GDM1 (cell line): Measurements from ENCODE around the gene CHERP.
A peak's percentile ranks its signal among the peaks of the same experiment; 100 is the strongest.
"Not testable (repeated sequence)": the region's sequence is repeated elsewhere in the genome, so short reads cannot be mapped to it uniquely, and the experiment has no call there.

Experiments
- DNase-seq: peaks from one replicate; lab custom pipeline; 2025; lab: John Stamatoyannopoulos, UW

CHERP gene

DNA sequence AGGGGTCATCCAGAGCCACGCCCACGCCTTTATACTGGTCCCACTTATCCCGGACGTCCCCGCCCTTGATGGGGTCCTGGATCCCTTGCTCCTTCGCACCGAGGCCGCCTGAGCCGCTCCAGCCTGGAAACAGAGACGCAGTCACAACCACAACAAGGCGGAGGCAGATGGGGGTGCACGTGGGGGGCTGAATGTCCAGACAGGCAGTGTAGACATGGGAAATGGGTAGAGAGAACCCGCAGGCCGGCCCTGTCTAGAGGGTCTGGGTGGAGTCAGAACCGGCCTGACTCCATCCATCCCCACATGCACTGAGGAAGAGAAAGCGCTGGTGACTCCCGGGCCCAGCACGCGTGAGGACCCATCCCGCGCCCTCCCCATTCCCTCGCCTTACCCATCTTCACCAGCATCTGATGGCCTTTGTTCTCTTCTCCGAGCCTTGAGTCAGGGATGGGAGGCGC is 23.0 kb downstream of the CHERP start:
- no peak for DNase-seq

DNA sequence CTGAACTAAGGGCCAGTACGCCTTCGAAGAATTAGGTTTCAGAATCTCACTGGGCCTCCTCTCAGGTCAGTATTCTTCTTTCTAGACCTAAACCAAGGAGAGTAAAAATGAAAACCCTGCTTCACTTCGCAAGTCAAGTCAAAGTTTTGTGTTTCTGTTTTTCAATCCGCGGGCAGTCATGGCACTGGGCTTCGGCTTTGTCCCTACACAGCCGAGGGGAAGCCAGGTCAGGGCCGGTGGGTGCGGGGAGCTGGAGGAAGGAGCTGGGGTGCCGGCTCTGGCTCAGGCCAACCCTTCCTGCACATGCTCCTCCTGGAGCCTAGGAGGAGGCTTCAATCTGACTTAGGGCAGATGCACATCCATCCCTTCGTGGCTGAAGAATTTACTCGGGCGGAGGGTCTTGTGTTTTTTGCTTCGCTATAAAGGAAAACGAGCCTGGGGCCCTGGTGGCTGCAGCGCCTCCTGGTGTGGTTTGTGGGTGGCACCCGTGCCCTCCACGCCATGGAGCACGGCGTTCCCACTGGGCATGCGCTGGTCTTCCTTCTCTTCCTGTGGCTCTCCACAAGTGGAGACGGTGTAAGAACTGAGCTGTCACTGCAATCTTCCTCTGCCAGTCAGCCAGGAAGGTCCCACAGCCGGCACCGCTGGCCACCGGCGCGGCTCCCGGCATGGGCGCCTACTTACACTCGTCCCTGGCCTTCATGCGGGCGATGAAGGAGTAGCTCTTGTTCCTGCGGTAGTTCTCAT is 23.6 kb downstream of the CHERP start:
- no peak for DNase-seq

DNA sequence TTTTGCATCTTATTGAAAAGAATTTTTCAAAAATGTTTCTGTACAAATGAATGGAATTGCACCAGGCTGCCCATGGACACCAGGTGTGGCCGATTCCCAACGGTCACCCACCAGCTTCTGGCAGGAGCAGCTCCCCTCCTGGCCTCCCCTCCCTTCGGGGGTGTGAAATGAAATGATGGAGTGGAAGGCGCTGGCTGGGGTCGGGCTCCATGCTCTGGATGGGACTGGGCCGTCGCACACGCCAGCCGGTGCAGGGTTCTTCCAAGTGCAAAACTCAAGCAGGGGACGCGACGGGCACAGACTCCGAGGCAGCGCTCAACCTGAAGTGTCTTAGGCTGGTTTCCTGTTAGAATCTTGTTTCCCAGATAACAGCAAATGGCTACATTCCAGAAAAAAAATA is 24.2 kb downstream of the CHERP start:
- no peak for DNase-seq

DNA sequence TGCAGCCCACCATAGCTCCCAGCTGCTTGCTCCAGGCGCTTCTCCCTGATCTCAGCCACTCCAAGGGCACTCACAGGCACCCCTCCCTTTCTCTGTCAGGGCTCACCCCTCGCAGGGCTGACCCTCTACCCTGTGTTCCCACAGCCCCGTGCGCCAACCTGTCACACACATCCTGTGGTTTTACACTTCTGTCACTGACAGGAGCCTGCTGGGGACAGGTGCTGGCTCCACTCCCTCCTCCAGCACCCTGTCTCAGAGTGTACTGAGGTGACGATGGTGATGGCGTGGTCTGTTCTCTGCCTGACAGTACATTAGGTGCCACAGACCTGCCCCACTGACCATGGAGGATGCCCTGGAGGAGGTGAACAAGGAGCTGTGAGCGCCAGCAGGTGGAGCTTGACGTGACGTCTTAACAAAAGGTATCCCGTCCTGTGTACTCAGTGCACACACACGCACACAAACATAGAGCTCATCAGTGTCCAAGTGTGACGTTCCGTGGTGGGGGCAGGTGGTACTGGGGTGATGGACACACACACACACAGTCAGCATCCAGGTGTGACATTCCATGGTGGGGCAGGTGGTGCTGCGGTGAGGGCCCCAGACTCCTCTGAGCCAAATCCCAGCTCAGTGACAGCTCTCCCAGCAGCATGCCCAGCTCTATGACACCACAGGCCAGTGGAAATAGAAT is 25.2 kb downstream of the CHERP start:
- no peak for DNase-seq

DNA sequence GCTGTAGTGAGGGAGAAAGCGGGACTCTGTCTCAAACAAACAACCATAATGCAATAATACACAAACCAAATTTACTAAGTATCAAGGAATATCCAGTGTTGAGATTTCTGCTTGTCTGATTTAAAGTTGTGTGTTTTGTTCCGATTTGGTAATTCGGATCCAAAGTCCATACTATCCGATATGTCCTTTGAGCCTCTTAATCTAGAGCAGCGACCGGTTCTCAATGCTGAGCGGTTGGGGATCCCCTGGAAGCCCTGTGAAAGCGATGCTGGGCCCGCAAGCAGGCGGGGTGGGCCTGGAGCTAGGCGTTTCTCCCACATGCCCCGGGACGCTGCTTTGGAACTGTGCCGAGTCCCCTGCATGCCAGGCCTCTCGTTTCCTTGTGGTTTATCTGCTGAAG is 25.9 kb downstream of the CHERP start:
- no peak for DNase-seq

DNA sequence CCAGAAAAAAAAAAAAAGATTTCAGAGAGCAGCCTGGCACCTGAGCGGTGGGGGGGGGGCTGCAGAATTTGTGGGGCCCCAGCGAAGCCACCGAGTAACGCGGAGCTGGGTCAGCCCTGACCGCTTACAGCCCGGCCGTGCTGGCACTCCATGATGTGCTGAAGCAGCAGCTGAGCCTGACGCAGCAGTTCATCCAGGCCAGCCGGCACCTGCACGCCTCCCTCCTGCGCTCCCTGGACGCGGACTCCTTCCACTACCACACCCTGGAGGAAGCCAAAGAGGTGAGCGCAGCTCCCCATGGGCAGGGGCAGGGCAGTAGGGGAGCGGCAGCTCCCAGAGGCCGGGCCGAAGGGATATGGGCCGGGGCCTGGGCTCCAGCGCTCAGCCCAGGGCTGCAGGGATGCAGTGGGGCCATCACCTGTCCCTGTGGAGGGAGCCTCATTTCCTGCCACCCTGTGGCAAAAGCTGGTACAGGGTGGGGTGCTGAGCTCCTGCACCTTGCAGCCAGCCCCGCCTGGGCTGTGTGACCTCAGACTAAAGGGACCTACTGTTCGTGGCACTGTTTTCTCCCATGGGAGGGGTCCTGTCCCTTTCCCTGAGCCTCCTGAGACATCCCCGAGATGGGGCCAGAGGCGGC is 27.7 kb downstream of the CHERP start:
- DNase-seq: no peak

DNA sequence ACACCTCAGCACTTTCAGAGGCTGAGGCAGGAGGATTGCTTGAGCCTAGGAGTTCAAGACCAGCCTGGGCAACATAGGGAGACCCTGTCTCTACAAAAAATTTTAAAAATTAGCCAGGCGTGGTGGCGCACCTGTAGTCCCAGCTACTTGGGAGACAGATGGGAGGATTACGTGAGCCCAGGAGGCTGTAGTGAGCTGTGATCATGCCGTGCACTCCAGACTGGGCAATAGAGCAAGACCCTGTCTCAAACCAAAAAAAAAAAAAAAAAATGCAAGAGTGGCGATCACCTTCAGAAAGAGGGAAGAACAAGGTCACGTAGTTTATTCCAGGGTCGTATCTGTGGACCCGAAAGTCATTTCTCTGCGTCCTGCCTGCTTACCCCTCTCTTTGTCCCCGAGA is 29.6 kb downstream of the CHERP start:
- not testable (repeated sequence) for DNase-seq

DNA sequence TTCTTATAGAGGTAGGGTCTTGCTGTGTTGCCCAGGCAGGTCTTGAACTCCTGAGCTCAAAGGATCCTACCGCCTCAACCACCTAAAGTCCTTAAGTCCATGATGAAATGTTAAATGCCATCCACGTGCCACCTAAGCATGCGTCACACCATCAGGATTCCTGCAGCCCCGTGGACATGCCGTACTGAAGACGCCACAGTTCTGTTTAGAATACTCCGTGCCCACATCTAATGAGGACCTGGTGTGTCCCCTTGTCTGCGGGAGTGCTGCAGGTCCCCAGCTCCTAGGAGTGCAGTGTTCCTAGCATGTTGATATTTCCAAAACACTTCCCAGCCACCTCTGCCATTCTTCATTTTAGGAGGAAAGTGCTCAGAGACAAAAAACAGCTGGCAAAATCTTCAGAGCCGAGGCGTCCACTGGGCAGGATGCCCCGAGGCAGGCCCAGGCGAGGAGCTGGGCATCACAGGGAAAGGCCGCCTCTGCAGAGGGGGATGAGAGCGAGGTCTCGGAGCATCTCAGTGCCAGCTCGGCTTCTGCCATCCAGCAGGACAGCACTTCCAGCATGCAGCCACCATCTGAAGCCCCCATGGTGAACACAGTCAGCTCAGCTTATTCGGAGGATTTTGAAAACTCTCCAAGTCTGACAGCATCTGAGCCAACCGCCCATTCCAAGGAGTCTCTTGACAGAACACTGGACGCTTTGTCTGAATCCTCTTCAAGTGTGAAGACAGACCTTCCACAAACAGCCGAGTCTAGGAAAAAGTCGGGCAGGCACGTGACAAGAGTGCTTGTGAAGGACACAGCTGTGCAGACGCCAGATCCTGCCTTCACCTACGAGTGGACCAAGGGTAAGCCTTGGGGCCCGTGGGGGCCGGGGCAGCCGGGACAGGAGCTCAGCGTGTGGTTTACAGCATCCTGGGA is 32.8 kb downstream of the CHERP start:
- no peak for DNase-seq

DNA sequence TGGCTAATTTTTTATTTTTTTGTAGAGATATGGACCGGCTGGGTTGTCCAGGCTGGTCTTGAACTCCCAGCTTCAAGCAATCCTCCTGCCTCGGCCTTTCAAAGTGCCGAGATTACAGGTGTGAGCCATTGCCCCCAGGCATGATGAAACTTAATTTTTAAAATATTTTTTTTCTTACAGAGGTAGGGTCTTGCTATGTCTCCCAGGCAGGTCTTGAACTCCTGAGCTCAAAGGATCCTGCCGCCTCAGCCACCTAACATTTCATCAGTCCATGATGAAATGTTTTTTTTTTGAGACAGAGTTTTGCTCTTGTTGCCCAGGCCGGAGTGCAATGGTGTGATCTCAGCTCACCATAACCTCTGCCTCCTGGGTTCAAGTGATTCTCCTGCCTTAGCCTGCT is 33.7 kb downstream of the CHERP start:
- DNase-seq: no peak

DNA sequence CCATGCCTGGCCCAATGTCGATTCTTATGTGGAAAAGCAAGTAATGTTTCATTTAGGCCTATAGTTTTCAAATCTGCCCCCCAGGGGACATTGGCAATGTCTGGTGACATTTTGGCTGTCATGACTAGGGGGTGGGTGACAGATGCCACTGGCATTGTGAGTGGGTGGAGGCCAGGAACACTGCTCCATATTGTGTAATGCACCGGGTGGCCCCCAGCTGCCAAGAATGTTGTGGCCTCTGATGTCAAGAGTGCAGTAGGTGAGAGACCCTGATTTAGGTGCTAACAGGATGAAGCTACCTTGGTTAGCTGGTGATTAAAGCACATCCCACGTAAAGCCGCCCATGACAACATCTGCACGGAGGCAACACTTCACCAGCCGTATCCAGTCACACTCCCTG is 35.3 kb downstream of the CHERP start:
- DNase-seq: no peak

DNA sequence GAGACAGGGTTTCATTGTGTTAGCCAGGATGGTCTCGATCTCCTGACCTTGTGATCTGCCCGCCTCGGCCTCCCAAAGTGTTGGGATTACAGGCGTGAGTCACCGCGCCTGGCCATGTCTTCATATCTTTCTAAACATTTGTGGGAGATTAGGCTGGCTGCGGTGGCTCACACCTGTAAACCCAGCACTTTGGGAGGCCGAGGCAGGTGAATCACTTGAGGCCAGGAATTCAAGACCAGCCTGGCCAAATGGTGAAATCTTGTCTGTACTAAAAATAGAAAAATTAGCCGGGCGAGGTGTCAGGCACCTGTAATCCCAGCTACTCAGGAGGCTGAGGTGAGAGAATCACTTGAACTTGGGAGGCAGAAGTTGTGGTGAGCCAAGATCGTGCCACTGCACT is 36.1 kb downstream of the CHERP start:
- not testable (repeated sequence) for DNase-seq

DNA sequence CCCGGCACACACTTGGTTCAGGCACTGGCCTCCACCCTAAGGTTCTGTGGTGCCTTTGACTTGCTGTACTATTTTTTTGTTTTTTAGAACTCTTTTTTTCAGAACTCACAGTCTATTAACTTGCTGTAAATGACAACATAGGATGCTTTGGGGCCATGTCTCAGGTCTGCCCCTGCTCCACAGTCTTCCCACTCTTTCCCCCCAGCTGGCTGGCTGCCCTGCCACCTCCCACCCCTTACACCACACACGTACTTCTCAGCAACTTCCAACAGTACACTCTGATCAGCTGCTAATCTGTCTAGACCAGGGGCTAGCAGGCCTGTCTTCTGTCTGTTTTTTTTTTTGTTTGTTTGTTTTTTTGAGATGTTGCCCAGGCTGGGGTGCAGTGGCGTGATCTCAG is 38.0 kb downstream of the CHERP start:
- DNase-seq: no peak

DNA sequence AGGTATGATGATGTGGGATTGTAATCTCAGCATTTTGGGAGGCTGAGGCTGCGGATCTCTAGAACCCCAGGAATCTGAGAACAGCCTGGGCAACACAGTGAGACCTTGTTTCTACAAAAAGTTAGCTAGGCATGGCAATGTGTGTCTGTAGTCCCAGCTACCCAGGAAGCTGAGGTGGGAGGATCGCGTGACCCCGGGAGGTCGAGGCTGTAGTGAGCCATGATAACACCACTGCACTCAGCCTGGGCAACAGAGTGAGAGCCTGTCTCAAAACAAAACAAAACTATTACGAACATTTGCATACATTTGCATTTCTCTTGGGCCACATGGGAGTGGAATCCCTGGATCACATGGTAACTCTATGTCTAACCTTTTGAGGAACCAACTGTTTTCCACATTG is 44.4 kb downstream of the CHERP start:
- no peak for DNase-seq

DNA sequence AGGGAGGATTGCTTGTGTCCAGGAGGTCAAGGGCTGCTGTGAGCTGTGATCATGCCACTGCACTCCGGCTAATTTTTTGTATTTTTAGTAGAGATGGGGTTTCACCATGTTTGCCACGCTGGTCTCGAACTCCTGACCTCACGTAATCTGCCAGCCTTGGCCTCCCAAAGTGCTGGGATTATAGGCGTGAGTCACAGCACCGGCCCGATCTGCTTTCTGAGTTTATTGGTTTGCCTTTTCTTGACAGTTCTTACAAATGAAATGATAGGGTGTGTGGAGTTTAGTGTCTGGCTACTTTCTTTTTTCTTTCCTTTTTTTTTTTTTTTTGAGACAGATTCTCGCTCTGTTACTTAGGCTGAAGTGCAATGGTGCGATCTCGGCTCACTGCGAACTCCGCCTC is 45.2 kb downstream of the CHERP start:
- DNase-seq: no peak

DNA sequence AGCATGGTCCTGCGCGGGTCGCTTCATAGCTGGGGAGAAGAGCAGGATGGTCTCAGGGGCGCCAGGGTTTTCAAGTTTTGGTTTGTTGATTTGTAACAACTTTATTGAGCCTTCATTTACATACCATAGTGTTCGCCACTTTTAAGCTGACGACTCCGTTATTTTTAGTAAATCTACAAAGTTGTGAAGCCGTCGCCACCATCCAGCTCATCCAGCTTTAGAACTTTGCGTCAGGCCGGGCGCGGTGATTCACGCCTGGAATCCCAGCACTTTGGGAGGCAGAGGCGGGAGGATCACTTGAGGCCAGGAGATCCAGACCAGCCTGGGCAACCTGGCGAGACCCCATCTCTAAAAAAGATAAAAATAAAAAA is 45.6 kb downstream of the CHERP start:
- no peak for DNase-seq

DNA sequence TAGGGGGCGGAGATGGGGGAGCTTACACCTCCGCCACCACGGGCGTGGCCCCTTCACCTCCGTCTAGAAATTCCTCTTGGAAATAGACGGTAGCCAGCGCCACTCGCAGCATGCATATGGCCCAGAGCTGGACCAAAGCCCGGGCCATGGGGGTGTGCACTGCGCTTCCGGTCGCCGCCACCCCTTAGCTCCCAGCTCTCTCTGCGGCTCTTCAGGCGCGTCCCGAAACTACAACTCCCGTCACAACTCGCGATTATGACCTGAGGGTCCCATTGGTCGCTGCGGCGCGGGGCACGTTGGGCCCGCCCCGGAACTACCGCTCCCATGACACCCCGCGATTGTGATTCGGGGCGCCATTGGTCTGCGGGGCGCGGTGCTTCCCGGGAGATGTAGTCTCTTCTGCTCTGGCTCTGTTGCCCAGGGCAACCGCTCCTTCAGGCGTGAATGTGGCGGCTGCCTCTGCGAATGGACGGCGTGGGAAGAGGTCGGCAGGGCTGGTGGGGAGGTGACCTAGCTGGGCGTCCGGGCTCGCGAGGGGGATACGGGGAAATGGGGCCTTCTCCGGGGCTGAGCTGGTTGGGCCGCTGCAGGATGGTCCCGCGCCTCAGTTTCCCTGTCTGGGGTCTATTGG is 46.1 kb downstream of the CHERP start, which contains the start of the genes C19orf44 and CALR3:
TSS of gene C19orf44 (plus strand) at position 413 of the 631 bp plus-strand sequence. CDS start 4,399 bp downstream, outside the sequence.
TSS of gene CALR3 (minus strand) at position 186 of the 631 bp plus-strand sequence. CDS start at position 148, 38 bp downstream.
- peak; percentile 96 for DNase-seq

DNA sequence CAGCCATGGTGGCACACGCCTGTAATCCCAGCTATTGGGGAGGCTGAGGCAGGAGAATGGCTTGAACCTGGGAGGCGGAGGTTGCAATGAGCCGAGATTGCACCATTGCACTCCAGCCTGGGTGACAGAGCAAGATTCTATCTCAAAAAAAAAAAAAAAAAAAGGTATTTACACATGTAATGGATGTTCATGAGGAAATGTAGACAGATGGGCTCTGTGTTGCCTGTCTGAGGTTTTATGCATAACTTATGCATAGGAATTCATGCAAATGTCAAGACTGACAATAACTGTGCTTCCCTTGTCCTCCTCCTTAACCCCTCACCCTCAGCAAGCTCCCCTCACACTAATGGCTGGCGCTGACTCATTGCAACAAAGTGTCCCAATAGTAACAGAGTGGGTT is 55.8 kb downstream of the CHERP start:
- DNase-seq: not testable (repeated sequence)

DNA sequence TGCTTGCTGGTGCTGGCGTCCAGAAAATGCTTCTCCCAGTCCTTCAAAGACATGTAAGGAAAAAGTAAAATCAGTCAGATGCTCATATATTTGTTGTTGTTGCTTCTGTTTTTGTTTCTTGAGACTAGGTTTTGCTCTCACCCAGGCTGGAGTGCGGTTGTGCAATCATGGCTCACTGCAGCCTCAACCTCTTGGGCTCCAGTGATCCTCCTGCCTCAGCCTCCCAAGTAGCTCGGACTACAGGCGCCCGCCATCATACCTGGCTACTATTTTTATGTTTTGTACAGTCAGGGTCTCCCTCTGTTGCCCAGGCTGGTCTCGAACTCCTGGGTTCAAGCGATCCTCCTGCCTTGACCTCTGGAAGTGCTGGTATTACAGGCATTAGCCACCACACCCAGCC is 59.5 kb downstream of the CHERP start:
- no peak for DNase-seq

DNA sequence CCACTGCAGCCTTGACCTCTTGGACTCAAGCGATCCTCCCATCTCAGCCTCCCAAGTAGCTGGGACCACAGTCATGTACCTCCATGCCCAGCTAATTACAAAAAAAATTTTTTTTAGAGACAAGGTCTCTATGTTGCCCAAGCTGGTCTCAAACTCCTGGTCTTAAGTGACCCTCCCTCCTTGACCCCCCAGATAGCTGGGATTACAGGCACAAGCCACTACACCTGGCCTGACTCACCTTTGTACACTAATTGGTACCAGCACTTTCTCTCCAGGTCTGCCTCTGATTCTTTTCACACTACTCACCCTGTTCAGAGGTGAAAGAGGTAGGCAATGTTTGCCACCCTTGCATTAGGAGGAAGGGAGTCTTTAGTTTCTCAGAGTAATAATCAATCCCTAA is 64.9 kb downstream of the CHERP start:
- DNase-seq: no peak

DNA sequence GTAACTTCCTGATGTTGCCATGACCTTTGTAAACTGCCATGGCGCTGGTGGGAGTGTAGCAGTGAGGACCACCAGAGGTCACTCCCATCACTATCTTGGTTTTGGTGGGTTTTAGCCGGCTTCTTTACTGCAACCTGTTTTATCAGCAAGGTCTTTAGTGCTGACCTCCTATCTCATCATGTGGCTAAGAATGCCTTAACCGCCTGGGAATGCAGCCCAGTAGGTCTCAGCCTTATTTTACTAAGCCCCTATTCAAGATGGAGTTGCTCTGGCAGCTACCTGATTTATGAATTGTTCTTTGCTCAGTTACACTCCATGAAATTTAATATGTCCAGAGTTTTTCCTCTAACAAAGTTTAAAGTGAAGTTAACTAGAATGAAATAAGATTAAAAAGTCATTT is 65.8 kb downstream of the CHERP start:
- DNase-seq: no peak

DNA sequence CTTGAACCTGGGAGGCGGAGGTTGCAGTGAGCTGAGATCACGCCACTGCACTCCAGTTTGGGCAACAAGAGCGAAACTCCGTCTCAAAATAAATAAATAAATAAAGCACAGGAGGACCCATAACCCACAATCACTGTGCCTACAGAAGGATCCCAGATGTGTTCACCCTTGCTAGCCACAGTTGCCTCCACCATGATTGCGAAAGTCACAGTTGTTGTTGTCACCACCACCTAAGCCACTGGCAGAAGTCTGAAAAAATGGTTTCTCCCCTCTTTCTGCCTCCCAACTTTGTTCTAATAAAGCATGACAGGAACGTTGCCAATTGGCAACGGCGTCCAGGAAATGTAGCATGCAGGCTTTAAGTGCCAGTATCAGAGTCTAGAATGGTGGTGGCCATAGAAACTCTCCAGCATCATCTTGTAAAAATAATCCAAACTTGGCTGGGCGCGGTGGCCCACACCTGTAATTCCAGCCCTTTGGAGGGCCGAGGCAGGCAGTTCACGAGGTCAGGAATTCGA is 68.3 kb downstream of the CHERP start:
- no peak for DNase-seq
